OCI-LY7 (cell line): ENCODE data around the gene SHQ1. TPM values are rescaled to one million over a fixed set of nuclear protein-coding genes. Genes with fewer than 3 reads are reported as not detected.

Source experiments
- BruUV-seq: library from RNA; stranded (reverse); fragments of 400-500 nt; replicated peaks from 2 replicates; lab custom pipeline; 2021; lab: Mats Ljungman, UMichigan
- CTCF ChIA-PET: fragments of 300-600 bp; sonication (Branson Sonifier 250); formaldehyde crosslinking; loops from one replicate; lab custom pipeline; 2022; ENCODE audit warnings: antibody characterized with exemption; ENCODE audit not compliant: unreplicated experiment; lab: Charles Lee
- POLR2A ChIA-PET: fragments of 300-600 bp; sonication (Branson Sonifier 250); formaldehyde crosslinking; loops from one replicate; lab custom pipeline; 2022; ENCODE audit warnings: antibody characterized with exemption; lab: Charles Lee
- DNase-seq: peaks from one replicate; pipeline ENCODE4 v3.0.0-alpha.2; 2015; ENCODE audit warnings: low spot score
- H2AFZ ChIP-seq: fragments of 200-600 bp; sonication (generic), shearing (Covaris generic); 2 replicates; pipeline ENCODE4 v1.6.1; 2014; ENCODE audit warnings: mild to moderate bottlenecking, antibody characterized with exemption, low read length, moderate library complexity
- H3K27ac ChIP-seq: fragments of 200-600 bp; sonication (generic); 2 replicates; pipeline ENCODE4 v1.5.1; 2014; ENCODE audit warnings: mixed run types, low read depth, mild to moderate bottlenecking, moderate library complexity, low read length, inconsistent platforms; ENCODE audit not compliant: poor library complexity, severe bottlenecking
- H3K36me3 ChIP-seq: fragments of 200-600 bp; sonication (generic); 2 replicates; pipeline ENCODE4 v1.6.1; 2014; ENCODE audit warnings: mild to moderate bottlenecking, antibody characterized with exemption, low read length, moderate library complexity, mixed read lengths; ENCODE audit not compliant: insufficient read depth
- H3K4me1 ChIP-seq: fragments of 200-600 bp; sonication (generic); 2 replicates; pipeline ENCODE4 v1.5.1; 2014; ENCODE audit warnings: mild to moderate bottlenecking, low read length; ENCODE audit not compliant: insufficient read depth, poor library complexity, severe bottlenecking
- H3K4me2 ChIP-seq: fragments of 200-600 bp; sonication (generic); 2 replicates; pipeline ENCODE4 v1.6.1; 2014; ENCODE audit warnings: mild to moderate bottlenecking, low read length
- H3K4me3 ChIP-seq: fragments of 200-600 bp; sonication (generic); 2 replicates; pipeline ENCODE4 v1.5.1; 2014; ENCODE audit warnings: mild to moderate bottlenecking, low read depth, low read length; ENCODE audit not compliant: poor library complexity, severe bottlenecking
- H3K79me2 ChIP-seq: fragments of 200-600 bp; sonication (generic); 2 replicates; pipeline ENCODE4 v1.6.1; 2016; ENCODE audit warnings: low read depth, mild to moderate bottlenecking, low read length, moderate library complexity, mixed read lengths; ENCODE audit not compliant: insufficient read depth
- H3K9me2 ChIP-seq: fragments of 200-600 bp; sonication (generic); 2 replicates; pipeline ENCODE4 v1.6.1; 2016; ENCODE audit warnings: mild to moderate bottlenecking, low read length, mixed read lengths; ENCODE audit not compliant: insufficient read depth
- H3K9me3 ChIP-seq: fragments of 200-600 bp; sonication (generic); 2 replicates; pipeline ENCODE4 v1.6.1; 2014; ENCODE audit warnings: mild to moderate bottlenecking, mixed run types, low read length, mixed read lengths
- H4K20me1 ChIP-seq: fragments of 200-600 bp; sonication (generic); 2 replicates; pipeline ENCODE4 v1.6.1; 2014; ENCODE audit warnings: mild to moderate bottlenecking, antibody characterized with exemption, low read length, moderate library complexity, mixed read lengths; ENCODE audit not compliant: insufficient read depth
- CTCF ChIP-seq: fragments of 200-600 bp; sonication (generic); conservative IDR thresholded peaks from 2 replicates; pipeline ENCODE4 v1.5.1; 2014; ENCODE audit warnings: mild to moderate bottlenecking, antibody characterized with exemption, low read length, moderate library complexity, mixed read lengths
- EZH2phosphoT487 ChIP-seq: fragments of 200-600 bp; sonication (generic); IDR thresholded peaks from 2 replicates; pipeline ENCODE4 v1.6.1; 2018; ENCODE audit warnings: low read depth, borderline replicate concordance, mild to moderate bottlenecking, mixed run types, antibody characterized with exemption, low read length, moderate library complexity, mixed read lengths
- intact Hi-C: fragments of 100-400 bp; cut with micrococcal nuclease; formaldehyde crosslinking; loops from one replicate; pipeline ENCODE4 v1.10.0; 2022; ENCODE audit not compliant: unreplicated experiment
- total RNA-seq, 2 experiments: library from RNA; depleted of rRNA in 1 of 2; stranded (reverse); fragments of >200 nt in 1 of 2; shearing (Covaris generic) in 1 of 2; gene quantifications; 2 replicates each; pipeline ENCODE4 v1.2.3, GENCODE V29; 2014 to 2022

The SHQ1 gene
- total RNA-seq, 2 experiments from 2014 or later, result 19.7 to 34.9 TPM

GRCh38 chr3:72784226-72784625 lies 64.0 kb downstream of the SHQ1 start:
- Histone ChIP-seq H3K9me2 (no peaks in the 10 kb centered on the region), H3K79me2 (no peaks in the 10 kb centered on the region), H3K27ac (no peak overlapping the region), H3K4me2 (no peak overlapping the region), H4K20me1 (no peaks in the 10 kb centered on the region), H3K9me3 (no peaks in the 10 kb centered on the region), H3K4me3 (no peak overlapping the region), H3K4me1 (no peaks in the 10 kb centered on the region), H2AFZ (no peak overlapping the region), H3K36me3 (peaks cover 26% of the 10 kb centered on the region)
- ChIA-PET POLR2A (no interaction called here), CTCF (no interaction called here)
- DNase-seq, result no peak
- no peak for TF ChIP-seq CTCF
- TF ChIP-seq EZH2phosphoT487, result no peak
- intact Hi-C loops, result no loop called here
- BruUV-seq, result no TSS peak

DNA sequence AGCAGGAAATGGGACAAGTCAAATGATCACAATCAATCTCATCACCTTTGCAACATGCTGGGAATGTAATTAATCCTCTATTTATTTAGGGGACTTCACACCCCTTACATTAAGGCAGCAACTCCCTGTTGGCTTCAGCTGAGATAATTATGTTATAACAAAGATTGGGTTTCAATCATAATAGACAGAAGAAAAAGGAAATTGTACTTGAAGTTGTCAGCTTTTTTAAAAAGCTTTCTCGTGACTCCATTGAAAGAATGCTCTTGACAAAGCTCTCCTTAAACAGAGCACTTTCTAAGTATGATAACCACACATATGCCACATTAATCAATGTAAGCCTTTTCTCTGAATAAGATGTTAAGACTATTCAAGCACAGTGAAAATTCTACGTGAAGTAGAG lies 65.7 kb downstream of the SHQ1 start:
- Histone ChIP-seq H3K79me2 (no peaks in the 10 kb centered on the region), H4K20me1 (no peaks in the 10 kb centered on the region), H3K4me3 (no peak overlapping the region), H3K36me3 (peaks cover 28% of the 10 kb centered on the region), H3K9me3 (no peaks in the 10 kb centered on the region), H3K4me1 (no peaks in the 10 kb centered on the region), H3K9me2 (no peaks in the 10 kb centered on the region), H2AFZ (no peak overlapping the region), H3K4me2 (no peak overlapping the region), H3K27ac (no peak overlapping the region)
- no TSS peak for BruUV-seq
- TF ChIP-seq EZH2phosphoT487 (no peak), CTCF (no peak)
- intact Hi-C loops, result no loop called here
- CTCF ChIA-PET, result no interaction called here
- POLR2A ChIA-PET, result interaction anchor here (0.9 to 1.2 kb wide), 7 partner anchors 15 to 40 kb away, joined by 3 to 5 read pairs (median 3); no protein-coding TSS in a partner anchor
- DNase-seq, result no peak

GRCh38 chr3:72769758-72770540 lies 78.3 kb downstream of the SHQ1 start:
- ChIA-PET POLR2A (no interaction called here), CTCF (no interaction called here)
- Histone ChIP-seq H4K20me1 (no peaks in the 10 kb centered on the region), H3K79me2 (no peaks in the 10 kb centered on the region), H3K27ac (no peak overlapping the region), H3K36me3 (peaks cover 10% of the 10 kb centered on the region; the same call in 1 of the 2 replicates), H3K9me2 (no peaks in the 10 kb centered on the region), H3K9me3 (no peaks in the 10 kb centered on the region), H2AFZ (no peak overlapping the region), H3K4me3 (no peak overlapping the region), H3K4me1 (no peaks in the 10 kb centered on the region), H3K4me2 (no peak overlapping the region)
- intact Hi-C loops, result no loop called here
- no peak for DNase-seq
- TF ChIP-seq CTCF (no peak), EZH2phosphoT487 (no peak)
- no TSS peak for BruUV-seq
